WTC11 (cell line): ENCODE data around the gene EFCAB14. TPM values are rescaled to one million over a fixed set of nuclear protein-coding genes. Genes with fewer than 3 reads are reported as not detected.

Experiments
- ATAC-seq: fragments of 200-7000 bp; cut with Tn5 transposase; 2 replicates; pipeline ENCODE4 v1.10.0; 2021; ENCODE audit warnings: mild to moderate bottlenecking, moderate library complexity
- CTCF ChIA-PET: fragments of 300-600 bp; sonication (Branson Sonifier 250); formaldehyde crosslinking; loops from one replicate; lab custom pipeline; 2021; ENCODE audit warnings: antibody characterized with exemption; lab: Charles Lee
- POLR2A ChIA-PET: fragments of 350-600 bp; sonication (Branson Sonifier 250); formaldehyde crosslinking; loops from one replicate; lab custom pipeline; 2021; ENCODE audit warnings: antibody characterized with exemption; lab: Charles Lee
- DNase-seq: peaks from one replicate; pipeline ENCODE4 v3.0.0; 2021; ENCODE audit warnings: low spot score
- H3K27ac Mint-ChIP-seq: 2 replicates; pipeline ENCODE4 v1.8.0; 2021; ENCODE audit warnings: mixed read lengths
- H3K27me3 Mint-ChIP-seq: 2 replicates; pipeline ENCODE4 v1.8.0; 2021; ENCODE audit warnings: low read depth, mild to moderate bottlenecking, moderate library complexity, mixed read lengths
- H3K36me3 Mint-ChIP-seq: 2 replicates; pipeline ENCODE4 v1.8.0; 2021; ENCODE audit warnings: mixed read lengths
- H3K4me1 Mint-ChIP-seq: 2 replicates; pipeline ENCODE4 v1.8.0; 2022; ENCODE audit warnings: mixed read lengths
- H3K4me3 Mint-ChIP-seq: 2 replicates; pipeline ENCODE4 v1.8.0; 2021; ENCODE audit warnings: mild to moderate bottlenecking, moderate library complexity, mixed read lengths
- H3K9me3 Mint-ChIP-seq: 2 replicates; pipeline ENCODE4 v1.8.0; 2021; ENCODE audit warnings: mixed read lengths
- CBFB ChIP-seq: sonication (generic); formaldehyde crosslinking; IDR thresholded peaks from 2 replicates; pipeline ENCODE4 v1.8.1; 2022; ENCODE audit warnings: mild to moderate bottlenecking, low read depth, missing genetic modification reagents
- ESRRA ChIP-seq: sonication (generic); formaldehyde crosslinking; IDR thresholded peaks from 2 replicates; pipeline ENCODE4 v1.8.1; 2022; ENCODE audit warnings: mild to moderate bottlenecking, missing genetic modification reagents, borderline replicate concordance
- ETV6 ChIP-seq: sonication (generic); formaldehyde crosslinking; IDR thresholded peaks from 2 replicates; pipeline ENCODE4 v1.8.1; 2022; ENCODE audit warnings: mild to moderate bottlenecking, missing genetic modification reagents
- GRHL2 ChIP-seq: fragments of 250-450 bp; sonication (Bioruptor Pico); IDR thresholded peaks from 2 replicates; pipeline ENCODE4 v1.8.0; 2022; ENCODE audit warnings: mild to moderate bottlenecking, moderate library complexity; ENCODE audit not compliant: insufficient replicate concordance, severe bottlenecking
- KAT7 ChIP-seq: sonication (generic); formaldehyde crosslinking; IDR thresholded peaks from 2 replicates; pipeline ENCODE4 v1.8.1; 2023; ENCODE audit warnings: missing genetic modification reagents, mild to moderate bottlenecking, borderline replicate concordance
- MYBL2 ChIP-seq: sonication (generic); formaldehyde crosslinking; IDR thresholded peaks from 2 replicates; pipeline ENCODE4 v1.8.1; 2023; ENCODE audit warnings: mild to moderate bottlenecking, moderate library complexity, missing genetic modification reagents
- NFYB ChIP-seq: sonication (generic); formaldehyde crosslinking; conservative IDR thresholded peaks from 2 replicates; pipeline ENCODE4 v1.8.0; 2022; ENCODE audit warnings: low read depth, missing genetic modification reagents
- RORB ChIP-seq: fragments of 250-450 bp; sonication (Bioruptor Pico); IDR thresholded peaks from 2 replicates; pipeline ENCODE4 v1.9.0; 2021; ENCODE audit warnings: mild to moderate bottlenecking
- SOX15 ChIP-seq: fragments of 250-450 bp; sonication (Bioruptor Pico); IDR thresholded peaks from 2 replicates; pipeline ENCODE4 v1.9.0; 2021; ENCODE audit warnings: mild to moderate bottlenecking
- TCF7 ChIP-seq: sonication (generic); formaldehyde crosslinking; IDR thresholded peaks from 2 replicates; pipeline ENCODE4 v1.8.0; 2022; ENCODE audit warnings: mild to moderate bottlenecking, low read depth, missing genetic modification reagents, moderate library complexity
- TP53 ChIP-seq: sonication (generic); formaldehyde crosslinking; IDR thresholded peaks from 2 replicates; pipeline ENCODE4 v1.8.1; 2023; ENCODE audit warnings: mild to moderate bottlenecking, missing genetic modification reagents
- ZNF416 ChIP-seq: fragments of 250-450 bp; sonication (Bioruptor Pico); IDR thresholded peaks from 2 replicates; pipeline ENCODE4 v1.9.0; 2021; ENCODE audit warnings: mild to moderate bottlenecking, inconsistent platforms
- ZNF671 ChIP-seq: fragments of 250-450 bp; sonication (Bioruptor Pico); IDR thresholded peaks from 2 replicates; pipeline ENCODE4 v1.8.0; 2021; ENCODE audit warnings: mild to moderate bottlenecking
- total RNA-seq: library from RNA; stranded (reverse); gene quantifications from 3 replicates; pipeline ENCODE4 v1.2.3, GENCODE V29; 2021
- TF ChIP-seq, protein P1 (sequence below): sonication (generic); formaldehyde crosslinking; IDR thresholded peaks from 2 replicates; pipeline ENCODE4 v1.8.1; 2023; ENCODE audit warnings: mild to moderate bottlenecking, moderate library complexity, missing genetic modification reagents
- TF ChIP-seq, protein P2 (sequence below): sonication (generic); formaldehyde crosslinking; IDR thresholded peaks from 2 replicates; pipeline ENCODE4 v1.8.0; 2022; ENCODE audit warnings: mild to moderate bottlenecking, missing genetic modification reagents
- TF ChIP-seq, protein P3 (sequence below): sonication (generic); formaldehyde crosslinking; IDR thresholded peaks from 2 replicates; pipeline ENCODE4 v1.8.1; 2022; ENCODE audit warnings: mild to moderate bottlenecking, missing genetic modification reagents, moderate library complexity, borderline replicate concordance
- TF ChIP-seq, protein P4 (sequence below): fragments of 200-600 bp; IDR thresholded peaks from 2 replicates; pipeline ENCODE4 v1.8.0; 2022; ENCODE audit warnings: antibody characterized with exemption
- TF ChIP-seq, protein P5 (sequence below): fragments of 250-450 bp; sonication (Bioruptor Pico); IDR thresholded peaks from 2 replicates; pipeline ENCODE4 v1.9.0; 2021; ENCODE audit warnings: mild to moderate bottlenecking
- TF ChIP-seq, protein P6 (sequence below): sonication (generic); formaldehyde crosslinking; IDR thresholded peaks from 2 replicates; pipeline ENCODE4 v1.8.1; 2023; ENCODE audit warnings: mild to moderate bottlenecking, missing genetic modification reagents

Gene EFCAB14
- total RNA-seq, 1 experiment from 2014 or later = 46.2 TPM

DNA sequence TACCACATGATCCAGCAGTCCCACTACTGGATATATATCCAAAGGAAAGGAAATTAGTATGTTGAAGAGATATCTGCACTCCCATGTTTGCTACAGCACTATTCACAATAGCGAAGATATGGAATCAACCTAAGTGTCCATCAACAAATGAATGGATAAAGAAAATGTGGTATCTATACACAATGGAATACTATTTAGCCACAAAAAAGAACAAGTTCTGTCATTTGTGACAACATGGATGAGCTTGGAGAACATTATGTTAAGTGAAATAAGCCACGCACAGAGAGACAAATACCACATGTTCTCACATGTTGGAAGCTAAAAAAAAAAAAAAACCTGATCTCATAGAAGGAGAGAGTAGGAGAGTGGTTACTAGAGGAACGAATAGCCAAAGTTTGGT, 68.4 kb downstream of the EFCAB14 start:
- CTCF ChIA-PET = interaction anchor here (0.9 kb wide), 1 partner anchor 75 kb away, joined by 5 read pairs; no protein-coding TSS in a partner anchor
- Mint-ChIP-seq H3K4me1 (no peaks in the 10 kb centered on the region), H3K27me3 (no peaks in the 10 kb centered on the region), H3K36me3 (peaks cover 60% of the 10 kb centered on the region)
- ATAC-seq (no peak), DNase-seq (no peak)
- POLR2A ChIA-PET = interaction anchor here (0.6 kb wide), 1 partner anchor 14 kb away, joined by 3 read pairs; no protein-coding TSS in a partner anchor
- TF ChIP-seq, protein P1, sequence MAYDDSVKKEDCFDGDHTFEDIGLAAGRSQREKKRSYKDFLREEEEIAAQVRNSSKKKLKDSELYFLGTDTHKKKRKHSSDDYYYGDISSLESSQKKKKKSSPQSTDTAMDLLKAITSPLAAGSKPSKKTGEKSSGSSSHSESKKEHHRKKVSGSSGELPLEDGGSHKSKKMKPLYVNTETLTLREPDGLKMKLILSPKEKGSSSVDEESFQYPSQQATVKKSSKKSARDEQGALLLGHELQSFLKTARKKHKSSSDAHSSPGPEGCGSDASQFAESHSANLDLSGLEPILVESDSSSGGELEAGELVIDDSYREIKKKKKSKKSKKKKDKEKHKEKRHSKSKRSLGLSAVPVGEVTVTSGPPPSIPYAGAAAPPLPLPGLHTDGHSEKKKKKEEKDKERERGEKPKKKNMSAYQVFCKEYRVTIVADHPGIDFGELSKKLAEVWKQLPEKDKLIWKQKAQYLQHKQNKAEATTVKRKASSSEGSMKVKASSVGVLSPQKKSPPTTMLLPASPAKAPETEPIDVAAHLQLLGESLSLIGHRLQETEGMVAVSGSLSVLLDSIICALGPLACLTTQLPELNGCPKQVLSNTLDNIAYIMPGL (CRISPR knock-in tag) = no peak
- TF ChIP-seq, protein P2, sequence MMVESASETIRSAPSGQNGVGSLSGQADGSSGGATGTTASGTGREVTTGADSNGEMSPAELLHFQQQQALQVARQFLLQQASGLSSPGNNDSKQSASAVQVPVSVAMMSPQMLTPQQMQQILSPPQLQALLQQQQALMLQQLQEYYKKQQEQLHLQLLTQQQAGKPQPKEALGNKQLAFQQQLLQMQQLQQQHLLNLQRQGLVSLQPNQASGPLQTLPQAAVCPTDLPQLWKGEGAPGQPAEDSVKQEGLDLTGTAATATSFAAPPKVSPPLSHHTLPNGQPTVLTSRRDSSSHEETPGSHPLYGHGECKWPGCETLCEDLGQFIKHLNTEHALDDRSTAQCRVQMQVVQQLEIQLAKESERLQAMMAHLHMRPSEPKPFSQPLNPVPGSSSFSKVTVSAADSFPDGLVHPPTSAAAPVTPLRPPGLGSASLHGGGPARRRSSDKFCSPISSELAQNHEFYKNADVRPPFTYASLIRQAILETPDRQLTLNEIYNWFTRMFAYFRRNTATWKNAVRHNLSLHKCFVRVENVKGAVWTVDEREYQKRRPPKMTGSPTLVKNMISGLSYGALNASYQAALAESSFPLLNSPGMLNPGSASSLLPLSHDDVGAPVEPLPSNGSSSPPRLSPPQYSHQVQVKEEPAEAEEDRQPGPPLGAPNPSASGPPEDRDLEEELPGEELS = no peak
- TF ChIP-seq ETV6 = no peak
- no peak for TF ChIP-seq MYBL2 (CRISPR knock-in tag)
- TF ChIP-seq, protein P3, sequence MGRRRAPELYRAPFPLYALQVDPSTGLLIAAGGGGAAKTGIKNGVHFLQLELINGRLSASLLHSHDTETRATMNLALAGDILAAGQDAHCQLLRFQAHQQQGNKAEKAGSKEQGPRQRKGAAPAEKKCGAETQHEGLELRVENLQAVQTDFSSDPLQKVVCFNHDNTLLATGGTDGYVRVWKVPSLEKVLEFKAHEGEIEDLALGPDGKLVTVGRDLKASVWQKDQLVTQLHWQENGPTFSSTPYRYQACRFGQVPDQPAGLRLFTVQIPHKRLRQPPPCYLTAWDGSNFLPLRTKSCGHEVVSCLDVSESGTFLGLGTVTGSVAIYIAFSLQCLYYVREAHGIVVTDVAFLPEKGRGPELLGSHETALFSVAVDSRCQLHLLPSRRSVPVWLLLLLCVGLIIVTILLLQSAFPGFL (CRISPR knock-in tag) = no peak
- TF ChIP-seq ESRRA (CRISPR knock-in tag) = no peak
- TF ChIP-seq GRHL2 (CRISPR knock-in tag) = no peak
- TF ChIP-seq, protein P4, sequence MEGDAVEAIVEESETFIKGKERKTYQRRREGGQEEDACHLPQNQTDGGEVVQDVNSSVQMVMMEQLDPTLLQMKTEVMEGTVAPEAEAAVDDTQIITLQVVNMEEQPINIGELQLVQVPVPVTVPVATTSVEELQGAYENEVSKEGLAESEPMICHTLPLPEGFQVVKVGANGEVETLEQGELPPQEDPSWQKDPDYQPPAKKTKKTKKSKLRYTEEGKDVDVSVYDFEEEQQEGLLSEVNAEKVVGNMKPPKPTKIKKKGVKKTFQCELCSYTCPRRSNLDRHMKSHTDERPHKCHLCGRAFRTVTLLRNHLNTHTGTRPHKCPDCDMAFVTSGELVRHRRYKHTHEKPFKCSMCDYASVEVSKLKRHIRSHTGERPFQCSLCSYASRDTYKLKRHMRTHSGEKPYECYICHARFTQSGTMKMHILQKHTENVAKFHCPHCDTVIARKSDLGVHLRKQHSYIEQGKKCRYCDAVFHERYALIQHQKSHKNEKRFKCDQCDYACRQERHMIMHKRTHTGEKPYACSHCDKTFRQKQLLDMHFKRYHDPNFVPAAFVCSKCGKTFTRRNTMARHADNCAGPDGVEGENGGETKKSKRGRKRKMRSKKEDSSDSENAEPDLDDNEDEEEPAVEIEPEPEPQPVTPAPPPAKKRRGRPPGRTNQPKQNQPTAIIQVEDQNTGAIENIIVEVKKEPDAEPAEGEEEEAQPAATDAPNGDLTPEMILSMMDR = no peak
- TF ChIP-seq, all 79 proteins: peak for 0
- no peak overlapping the region for H3K27ac Mint-ChIP-seq
- H3K9me3 Mint-ChIP-seq = peaks cover 28% of the 10 kb centered on the region
- no peak overlapping the region for H3K4me3 Mint-ChIP-seq

DNA sequence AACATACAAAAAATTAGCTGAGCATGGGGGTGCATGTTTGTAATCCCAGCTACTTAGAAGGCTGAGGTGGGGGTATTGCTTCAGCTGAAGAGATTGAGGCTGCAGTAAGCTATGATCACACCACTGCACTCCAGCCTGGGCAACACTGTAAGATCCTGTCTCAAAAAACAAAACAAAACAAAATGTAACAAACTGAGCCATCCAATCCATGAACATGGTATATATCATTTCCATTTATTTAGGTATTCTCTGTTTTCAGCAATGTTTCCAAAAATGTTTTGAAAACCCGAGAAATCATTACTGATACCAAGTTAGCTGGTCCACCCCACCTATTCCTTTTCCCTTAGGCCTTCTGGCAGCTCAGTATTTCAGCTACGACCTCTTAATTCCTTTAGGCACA, 69.2 kb downstream of the EFCAB14 start:
- ChIA-PET POLR2A (no interaction called here), CTCF (no interaction called here)
- Mint-ChIP-seq H3K36me3 (peaks cover 55% of the 10 kb centered on the region), H3K27ac (no peak overlapping the region), H3K9me3 (peaks cover 25% of the 10 kb centered on the region), H3K4me1 (no peaks in the 10 kb centered on the region), H3K4me3 (no peak overlapping the region), H3K27me3 (no peaks in the 10 kb centered on the region)
- no peak for ATAC-seq
- DNase-seq = no peak
- no peak for TF ChIP-seq CBFB
- no peak for TF ChIP-seq ESRRA (CRISPR knock-in tag)
- no peak for TF ChIP-seq TP53 (CRISPR knock-in tag)
- no peak for TF ChIP-seq ZNF671 (CRISPR knock-in tag)
- TF ChIP-seq, protein P5, sequence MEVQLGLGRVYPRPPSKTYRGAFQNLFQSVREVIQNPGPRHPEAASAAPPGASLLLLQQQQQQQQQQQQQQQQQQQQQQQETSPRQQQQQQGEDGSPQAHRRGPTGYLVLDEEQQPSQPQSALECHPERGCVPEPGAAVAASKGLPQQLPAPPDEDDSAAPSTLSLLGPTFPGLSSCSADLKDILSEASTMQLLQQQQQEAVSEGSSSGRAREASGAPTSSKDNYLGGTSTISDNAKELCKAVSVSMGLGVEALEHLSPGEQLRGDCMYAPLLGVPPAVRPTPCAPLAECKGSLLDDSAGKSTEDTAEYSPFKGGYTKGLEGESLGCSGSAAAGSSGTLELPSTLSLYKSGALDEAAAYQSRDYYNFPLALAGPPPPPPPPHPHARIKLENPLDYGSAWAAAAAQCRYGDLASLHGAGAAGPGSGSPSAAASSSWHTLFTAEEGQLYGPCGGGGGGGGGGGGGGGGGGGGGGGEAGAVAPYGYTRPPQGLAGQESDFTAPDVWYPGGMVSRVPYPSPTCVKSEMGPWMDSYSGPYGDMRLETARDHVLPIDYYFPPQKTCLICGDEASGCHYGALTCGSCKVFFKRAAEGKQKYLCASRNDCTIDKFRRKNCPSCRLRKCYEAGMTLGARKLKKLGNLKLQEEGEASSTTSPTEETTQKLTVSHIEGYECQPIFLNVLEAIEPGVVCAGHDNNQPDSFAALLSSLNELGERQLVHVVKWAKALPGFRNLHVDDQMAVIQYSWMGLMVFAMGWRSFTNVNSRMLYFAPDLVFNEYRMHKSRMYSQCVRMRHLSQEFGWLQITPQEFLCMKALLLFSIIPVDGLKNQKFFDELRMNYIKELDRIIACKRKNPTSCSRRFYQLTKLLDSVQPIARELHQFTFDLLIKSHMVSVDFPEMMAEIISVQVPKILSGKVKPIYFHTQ (CRISPR knock-in tag) = no peak
- TF ChIP-seq, protein P3 (CRISPR knock-in tag) = no peak
- TF ChIP-seq, protein P6, sequence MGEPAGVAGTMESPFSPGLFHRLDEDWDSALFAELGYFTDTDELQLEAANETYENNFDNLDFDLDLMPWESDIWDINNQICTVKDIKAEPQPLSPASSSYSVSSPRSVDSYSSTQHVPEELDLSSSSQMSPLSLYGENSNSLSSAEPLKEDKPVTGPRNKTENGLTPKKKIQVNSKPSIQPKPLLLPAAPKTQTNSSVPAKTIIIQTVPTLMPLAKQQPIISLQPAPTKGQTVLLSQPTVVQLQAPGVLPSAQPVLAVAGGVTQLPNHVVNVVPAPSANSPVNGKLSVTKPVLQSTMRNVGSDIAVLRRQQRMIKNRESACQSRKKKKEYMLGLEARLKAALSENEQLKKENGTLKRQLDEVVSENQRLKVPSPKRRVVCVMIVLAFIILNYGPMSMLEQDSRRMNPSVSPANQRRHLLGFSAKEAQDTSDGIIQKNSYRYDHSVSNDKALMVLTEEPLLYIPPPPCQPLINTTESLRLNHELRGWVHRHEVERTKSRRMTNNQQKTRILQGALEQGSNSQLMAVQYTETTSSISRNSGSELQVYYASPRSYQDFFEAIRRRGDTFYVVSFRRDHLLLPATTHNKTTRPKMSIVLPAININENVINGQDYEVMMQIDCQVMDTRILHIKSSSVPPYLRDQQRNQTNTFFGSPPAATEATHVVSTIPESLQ (CRISPR knock-in tag) = no peak
- no peak for TF ChIP-seq SOX15
- no peak for TF ChIP-seq ZNF416 (CRISPR knock-in tag)
- TF ChIP-seq TCF7 (CRISPR knock-in tag) = no peak
- TF ChIP-seq NFYB (CRISPR knock-in tag) = no peak
- TF ChIP-seq RORB (CRISPR knock-in tag) = no peak
- TF ChIP-seq KAT7 (CRISPR knock-in tag) = no peak
